Measurements from ENCODE around the gene PARP4.
"Not testable (repeated sequence)": the region's sequence is repeated elsewhere in the genome, so short reads cannot be mapped to it uniquely, and the experiment has no call there.

The PARP4 gene

DNA sequence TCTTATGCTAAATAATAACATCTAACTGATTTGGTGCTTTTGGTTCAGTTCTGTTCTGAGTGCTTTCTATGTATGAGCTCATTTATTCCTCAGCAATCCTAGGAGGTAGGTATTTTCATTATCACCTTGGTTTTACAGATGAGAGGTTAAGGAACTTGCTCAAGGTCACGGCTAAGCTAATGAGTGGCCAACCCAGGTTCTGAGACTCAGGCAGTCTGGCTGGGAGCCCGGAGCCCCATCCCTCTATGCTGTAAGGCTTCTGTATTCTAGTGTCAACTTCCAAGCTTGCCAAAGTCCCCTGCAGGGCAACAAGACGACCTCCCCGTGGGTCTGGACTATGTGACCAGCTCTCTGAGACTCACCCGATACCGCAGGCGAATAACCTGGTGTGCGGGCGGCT lies 60.5 kb downstream of the PARP4 start:
- no peak for DNase-seq (ENCODE audit: low spot score)

DNA sequence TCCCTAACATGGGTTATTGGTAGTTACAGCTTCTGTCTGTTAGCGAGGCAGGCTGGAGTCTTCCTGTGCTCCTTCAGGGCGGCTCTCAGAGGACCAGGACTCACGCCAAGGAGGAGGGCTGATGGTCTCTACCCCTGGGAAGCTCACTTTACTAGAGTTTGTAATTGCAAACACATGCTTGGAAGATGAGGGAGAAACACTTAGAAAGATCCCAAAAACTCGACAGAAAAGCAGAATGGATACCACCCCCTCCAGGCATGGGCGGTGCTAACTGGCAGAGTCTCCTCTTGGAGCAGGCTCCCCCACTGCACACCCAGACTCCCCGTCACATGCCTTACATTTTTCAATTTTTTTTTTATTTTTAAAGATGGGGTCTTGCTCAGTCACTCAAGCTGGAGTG lies 62.0 kb downstream of the PARP4 start:
- no peak for DNase-seq (ENCODE audit: low spot score)

DNA sequence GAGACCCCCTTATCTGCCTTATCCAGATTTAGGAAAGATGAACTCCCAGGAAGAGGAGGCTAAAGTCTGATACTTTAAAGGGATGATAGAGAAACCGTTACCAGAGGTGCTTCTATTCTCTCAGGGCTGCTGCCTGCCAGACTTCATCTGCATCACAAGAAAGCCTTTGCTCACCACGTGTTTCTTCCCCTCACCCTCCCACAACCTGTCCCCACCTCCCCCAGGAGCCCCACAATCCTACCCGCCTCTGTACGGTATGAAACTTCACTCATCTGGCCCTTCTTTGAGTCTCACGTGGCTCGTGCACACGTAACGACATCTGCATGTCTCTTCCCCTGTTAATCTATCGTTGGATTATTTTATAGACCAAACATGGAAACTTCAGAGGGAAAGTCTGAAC lies 67.7 kb downstream of the PARP4 start:
- DNase-seq (ENCODE audit: low spot score): not testable (repeated sequence)

DNA sequence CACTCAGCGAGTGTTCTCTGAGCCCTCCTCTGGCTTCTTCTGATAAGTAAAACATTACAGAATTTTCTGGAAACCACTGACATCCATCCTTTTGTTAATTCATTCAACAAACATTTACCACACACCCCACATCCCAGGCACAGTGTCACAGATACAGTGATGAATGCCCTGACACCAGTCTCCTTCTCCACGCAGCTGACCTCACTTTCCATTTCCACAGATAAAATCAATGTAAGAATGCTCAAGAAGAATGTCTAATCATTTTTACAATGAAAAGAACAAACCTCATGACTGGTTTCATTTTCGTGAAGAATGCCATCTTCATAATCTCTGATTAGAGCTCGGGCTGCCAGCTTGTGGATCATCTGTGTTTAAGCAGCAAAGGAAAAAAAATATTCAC lies 69.2 kb downstream of the PARP4 start:
- no peak for DNase-seq (ENCODE audit: low spot score)

DNA sequence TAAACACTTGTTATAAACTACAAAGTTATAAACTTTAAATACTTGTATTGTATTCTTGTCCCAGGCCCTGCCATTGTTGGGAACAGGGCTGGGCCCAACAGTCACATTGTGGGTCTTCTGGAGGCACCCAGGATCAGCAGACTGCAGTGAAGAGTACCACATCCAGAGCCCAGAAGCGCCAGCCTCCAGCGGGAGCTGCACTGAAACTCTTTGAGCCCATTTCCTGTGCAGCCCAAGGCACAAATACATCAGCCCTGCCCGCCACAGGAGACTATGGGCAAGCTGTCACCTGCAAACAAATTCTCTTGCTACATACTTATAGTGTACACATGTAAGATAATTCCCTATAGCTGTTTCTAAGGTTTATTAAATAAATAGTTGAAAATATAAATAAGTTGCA lies 86.5 kb downstream of the PARP4 start:
- not testable (repeated sequence) for DNase-seq (ENCODE audit: low spot score)

DNA sequence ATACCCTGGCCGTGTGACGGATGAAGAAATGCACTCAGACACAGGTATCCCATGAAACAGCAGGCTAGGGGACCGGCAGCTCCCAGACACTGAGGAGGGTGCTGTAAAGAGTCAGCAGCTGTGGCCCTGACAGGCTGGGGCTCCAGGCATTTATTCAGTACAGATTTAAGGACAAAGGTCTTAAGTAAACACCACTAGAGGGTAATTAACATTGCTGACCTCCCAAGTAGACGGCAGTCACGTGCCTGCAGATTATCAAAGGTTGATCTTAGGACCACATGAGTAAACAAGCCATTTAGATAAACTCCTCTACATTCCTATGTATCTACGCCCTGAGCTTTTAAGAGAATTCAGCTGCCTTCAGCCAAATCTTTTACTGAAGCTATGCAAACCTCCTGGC lies 92.9 kb downstream of the PARP4 start:
- DNase-seq (ENCODE audit: low spot score): not testable (repeated sequence)

DNA sequence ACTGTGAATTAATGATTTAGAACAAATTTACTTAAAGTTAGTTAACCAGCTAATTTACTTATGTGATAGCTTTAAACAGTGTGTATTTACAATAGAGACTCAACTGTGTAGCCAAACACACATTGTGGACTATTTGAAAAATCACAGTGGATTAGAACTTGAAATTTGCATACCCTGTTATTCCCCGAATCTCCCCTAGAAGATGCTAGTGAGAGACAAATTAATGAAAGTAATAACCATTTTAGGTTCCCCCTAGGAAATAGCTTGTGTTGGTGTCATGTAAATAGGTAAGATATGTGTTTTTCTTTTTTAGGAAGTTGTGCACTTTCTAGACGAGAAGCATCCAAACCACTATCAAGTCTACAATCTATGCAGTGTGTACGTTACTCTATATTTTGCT lies 104.7 kb downstream of the PARP4 start:
- DNase-seq (ENCODE audit: low spot score): no peak

DNA sequence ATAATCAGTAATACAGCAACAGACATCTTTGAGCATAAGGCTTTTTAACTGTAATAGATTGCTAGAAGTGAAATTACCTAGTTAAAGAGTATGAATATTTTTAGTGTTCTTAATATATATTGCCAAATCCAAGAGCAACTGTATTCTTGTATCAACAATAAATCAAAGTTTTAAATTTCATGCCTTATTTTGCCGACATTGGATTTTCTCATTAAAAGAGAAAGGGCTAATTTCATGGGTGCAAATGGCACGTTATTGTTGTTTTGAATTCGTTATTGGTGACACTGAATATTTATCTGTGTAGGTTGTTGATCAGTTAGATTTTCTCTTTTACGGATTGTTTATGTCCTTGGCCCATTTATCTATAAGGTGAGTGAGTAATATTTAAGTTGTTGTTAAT lies 106.1 kb downstream of the PARP4 start:
- no peak for DNase-seq (ENCODE audit: low spot score)

DNA sequence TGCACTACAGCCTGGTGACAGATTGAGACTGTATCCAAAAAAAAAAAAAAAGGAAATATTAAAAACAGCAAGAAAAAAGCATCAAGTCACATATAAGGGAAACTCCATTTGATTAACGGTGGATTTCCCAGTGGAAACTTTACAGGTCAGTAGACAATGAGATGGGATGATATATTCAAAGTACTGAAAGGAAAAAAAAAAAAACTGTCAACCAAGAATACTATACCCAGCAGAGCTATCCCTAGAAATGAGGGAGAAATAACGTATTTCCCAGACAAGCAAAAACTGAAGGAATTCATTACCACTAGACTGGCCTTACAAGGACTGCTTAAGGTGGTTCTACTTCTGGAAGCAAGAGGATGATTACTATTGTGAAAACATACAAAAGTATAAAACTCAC lies 115.8 kb downstream of the PARP4 start:
- DNase-seq (ENCODE audit: low spot score): no peak

DNA sequence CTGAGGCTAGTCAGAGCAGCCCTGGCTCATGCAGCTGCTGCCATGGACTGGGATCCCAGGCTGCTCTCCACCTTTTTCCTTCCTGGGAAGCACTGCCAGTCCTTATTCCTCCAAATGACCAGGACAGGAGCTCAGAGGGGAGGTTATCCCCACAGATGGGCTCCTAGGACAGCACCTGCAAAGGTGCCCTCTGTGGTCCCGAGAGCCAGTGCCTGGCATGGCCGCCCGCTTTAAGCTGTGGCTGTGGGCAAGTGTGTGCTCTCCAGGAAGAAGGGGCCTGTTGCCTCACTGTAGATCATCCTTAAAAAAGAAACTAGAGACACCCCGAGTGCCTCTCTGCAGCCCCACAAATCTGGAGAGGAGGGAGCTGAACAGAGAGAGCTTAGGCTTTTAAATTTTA lies 119.6 kb downstream of the PARP4 start:
- DNase-seq (ENCODE audit: low spot score): no peak

DNA sequence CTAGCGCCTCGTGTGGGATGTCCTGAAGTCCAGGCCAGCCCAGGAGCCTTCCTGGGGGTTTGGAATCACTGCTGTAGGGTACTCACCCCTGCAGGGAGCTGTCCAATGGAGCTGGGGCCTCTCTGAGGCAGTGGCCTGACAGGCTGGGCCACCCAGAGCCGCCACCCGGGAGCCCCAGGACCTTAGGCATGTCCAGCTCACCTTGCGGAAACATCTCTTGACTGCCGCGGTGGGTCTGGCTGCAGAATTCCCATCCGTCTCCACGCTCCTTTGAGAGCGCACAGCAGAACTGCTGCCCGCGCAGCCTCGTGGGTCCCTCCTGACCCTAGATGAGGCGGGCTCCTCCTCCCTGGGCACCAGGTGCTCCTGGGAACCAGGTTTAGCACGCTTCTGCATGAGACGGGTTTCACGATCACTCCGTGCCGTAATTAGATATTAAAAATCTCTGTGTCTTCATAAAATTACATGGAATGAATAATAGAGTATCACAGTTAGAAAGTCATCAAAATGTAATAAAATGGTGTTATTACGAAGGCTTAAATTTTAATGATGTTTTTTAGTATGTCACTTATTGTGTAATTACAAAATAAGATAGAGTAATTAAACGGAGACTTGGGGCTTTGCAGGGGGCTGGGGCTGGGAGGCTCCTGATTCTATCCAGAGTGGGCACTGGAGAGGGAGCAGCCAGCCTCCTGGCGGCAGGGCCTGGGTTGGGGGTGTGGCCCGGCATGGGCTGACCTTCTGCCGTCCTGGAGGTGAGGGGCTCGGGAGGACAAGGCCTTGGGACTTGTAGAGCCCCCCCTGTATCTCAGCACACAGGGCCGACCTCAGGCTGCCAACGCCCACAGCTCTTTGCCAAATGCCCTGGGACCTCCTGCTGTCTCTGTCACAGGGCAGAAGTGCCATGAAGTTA lies 120.6 kb downstream of the PARP4 start:
- not testable (repeated sequence) for DNase-seq (ENCODE audit: low spot score)

DNA sequence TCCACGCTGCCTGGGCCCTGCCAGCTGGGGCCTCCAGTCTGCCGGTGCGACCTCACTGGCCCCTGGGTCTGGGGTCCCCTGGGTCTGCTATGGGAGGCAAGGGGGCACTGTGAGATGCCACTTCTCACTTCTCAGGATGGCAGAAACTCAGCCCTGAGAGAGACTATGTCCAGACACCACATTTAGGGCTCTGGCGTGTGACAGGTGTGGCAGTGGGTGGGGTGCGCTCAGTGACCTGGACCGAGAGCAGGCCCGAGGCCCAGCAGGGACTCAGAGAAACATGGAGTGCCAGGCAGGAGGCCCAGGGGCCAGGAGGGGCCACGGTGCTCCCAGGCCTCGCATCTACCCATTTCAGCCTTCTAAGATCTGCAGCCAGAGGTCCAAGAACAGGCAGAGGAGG lies 121.8 kb downstream of the PARP4 start:
- not testable (repeated sequence) for DNase-seq (ENCODE audit: low spot score)

DNA sequence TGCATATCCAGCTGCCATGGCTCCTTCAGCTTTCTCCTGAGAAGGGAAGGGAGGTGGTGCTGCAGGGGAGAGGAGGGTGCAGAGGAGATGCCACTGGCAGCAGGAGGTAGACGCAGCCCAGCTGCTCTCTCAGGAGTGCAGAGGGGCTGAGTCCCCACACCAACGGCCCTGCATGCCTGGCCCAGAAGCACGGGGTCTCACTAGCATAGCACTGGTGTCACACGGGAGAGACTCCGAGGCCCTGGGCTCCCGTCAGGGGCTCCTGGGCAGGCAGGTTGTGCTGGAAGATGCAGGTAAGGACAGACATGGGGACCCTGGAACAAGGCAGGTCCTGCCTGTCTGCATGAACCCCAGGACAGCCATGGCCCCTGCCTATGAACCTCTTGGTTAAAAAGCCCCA lies 123.1 kb downstream of the PARP4 start:
- no peak for DNase-seq (ENCODE audit: low spot score)

DNA sequence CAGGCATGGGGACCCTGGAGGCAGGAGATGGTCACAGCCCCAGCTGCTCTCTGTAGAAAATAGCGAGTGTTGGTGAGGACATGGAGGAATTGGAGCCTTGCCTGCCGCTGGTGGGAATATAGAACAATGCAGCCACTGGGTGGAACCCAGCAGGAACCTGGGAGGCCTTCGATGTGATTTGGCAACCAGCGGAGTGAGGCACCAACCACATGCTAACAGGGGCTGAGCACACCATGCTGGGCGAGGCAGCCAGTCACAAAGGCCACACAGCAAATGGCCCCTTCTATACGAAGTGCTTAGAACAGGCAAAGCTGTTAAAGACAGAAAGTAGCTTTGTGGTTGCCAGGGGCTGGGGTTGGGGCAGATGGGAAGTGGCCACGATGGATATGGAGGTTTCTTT lies 123.8 kb downstream of the PARP4 start:
- DNase-seq (ENCODE audit: low spot score): not testable (repeated sequence)

DNA sequence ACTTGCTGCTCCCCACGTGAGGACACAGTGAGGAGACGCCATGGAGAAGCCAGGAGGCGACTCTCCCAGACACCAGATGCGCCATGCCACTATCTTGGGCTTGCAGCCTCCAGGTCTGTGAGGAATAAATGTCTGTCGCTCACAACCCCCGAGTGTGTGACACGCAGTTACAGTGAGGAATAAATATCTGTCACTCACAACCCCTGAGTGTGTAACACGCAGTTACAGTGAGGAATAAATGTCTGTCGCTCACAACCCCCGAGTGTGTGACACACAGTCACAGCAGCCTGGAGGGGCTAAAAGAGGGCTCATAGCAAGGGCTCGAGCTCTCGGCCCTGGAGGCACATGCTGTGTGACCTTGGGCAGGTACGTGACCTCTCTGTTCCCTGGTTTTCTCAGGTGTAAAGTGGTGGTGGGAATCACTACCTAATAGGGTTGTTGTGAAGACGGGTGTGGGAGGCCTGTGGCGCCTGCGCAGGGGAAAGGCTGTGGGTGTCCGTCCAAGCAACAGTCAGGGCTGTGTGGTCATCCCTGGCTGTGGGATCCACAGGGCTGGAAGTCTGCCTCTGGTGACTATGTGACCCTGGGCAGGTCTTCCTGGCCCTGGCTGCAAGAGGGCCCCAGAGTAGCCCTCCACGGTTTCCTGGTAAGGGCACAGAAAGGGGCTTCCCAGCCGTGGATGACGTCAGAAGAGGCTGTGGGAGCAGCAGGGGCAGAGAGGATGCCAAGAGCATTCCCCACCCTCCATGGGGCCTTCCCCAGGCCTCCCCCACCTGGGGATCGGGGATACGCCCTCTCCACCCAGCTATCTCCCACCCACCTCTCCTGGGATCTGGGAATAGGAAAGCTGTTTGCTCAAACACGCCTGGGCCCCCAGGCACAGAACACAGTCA lies 125.5 kb downstream of the PARP4 start:
- DNase-seq (ENCODE audit: low spot score): no peak

DNA sequence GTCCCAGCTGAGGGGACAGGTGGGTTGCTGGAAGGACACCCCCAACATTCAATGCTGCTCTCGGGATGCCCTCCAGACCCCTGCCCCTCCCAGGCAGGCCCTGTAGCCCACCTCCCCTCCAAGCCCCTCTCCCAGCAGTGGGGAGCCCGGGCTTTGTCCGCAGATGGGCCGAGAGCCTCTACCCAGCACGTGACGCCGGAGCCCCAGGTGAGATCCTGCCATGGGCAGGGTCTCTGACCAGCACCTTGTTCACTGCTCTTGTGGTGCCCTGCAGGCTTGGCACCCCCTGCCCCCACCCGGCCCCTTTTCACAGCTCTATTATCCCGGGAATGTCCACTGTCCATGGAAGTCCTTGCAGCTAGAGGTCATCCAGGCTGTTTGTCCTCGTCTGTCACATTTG lies 126.7 kb downstream of the PARP4 start:
- DNase-seq (ENCODE audit: low spot score): no peak

DNA sequence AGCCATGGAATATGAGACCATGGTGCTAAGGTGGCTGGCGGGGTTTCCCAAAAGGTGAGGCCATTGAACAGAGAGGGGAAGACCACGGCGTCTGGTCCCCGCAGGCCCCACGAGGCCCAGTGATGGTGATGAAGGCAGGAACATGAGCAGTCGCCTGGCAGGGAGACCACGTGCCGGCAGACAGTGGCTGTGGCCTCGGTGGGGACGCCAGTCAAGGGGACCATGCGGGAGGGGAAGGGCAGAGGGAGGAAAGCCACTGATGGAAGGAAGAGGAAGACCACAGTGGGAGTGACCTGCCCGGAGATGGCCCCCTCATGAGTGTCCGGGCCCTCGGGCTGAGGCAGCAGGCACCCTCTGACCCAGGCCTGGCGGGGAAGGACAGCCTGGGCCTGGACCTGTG lies 127.6 kb downstream of the PARP4 start:
- not testable (repeated sequence) for DNase-seq (ENCODE audit: low spot score)

DNA sequence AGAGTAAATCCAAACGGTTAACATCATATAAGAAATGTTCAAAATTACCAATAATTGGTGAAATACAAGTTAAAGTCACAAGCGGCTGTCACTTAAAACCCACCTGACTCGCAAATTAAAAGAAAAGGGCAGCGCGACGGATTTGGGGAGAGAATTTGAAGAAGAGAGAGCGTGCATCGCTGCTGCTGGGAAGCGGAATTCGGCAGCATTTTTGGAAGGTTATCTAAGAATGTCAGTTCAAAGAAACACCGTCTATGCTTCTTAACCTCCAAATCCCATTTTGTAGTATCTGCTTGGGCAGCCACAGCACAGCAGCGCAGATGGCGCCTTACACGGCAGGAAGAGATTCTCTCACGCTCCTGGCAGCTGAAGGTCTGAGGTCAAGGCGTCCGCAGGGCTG lies 128.5 kb downstream of the PARP4 start:
- not testable (repeated sequence) for DNase-seq (ENCODE audit: low spot score)

DNA sequence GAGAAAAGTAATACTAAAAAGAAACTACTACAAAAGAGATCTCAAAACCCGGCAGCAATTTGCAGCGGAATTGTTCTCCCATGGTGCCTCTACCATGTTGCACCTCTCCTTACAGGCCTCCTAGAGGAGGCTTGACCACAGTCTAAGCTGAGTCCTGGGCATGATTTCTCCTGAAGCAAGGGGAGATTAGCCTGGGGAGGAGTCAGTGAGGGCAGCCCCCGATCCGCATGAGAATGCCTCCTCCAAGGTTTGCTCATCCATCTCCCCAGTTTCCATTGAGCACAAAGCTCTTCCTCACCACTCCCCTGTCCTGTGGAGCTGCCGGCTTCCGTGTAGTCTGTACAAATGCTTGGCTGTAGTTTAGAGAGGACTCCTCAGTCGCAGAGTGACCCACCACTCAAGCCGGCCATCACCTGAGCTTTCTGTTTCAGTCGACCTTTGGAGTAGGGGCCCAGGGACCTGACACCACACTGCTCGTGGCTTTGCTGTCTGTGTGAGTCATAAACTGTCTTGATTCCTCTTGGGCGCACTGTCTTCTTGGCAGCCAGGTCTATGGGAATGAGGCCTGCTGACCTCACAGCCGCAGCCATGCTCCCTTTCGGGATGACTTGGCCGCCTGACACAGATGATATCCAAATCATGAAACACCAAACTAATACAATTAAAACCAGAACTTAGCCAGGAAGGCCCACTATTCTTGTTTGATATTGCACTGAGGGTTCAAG lies 130.9 kb downstream of the PARP4 start:
- no peak for DNase-seq (ENCODE audit: low spot score)

DNA sequence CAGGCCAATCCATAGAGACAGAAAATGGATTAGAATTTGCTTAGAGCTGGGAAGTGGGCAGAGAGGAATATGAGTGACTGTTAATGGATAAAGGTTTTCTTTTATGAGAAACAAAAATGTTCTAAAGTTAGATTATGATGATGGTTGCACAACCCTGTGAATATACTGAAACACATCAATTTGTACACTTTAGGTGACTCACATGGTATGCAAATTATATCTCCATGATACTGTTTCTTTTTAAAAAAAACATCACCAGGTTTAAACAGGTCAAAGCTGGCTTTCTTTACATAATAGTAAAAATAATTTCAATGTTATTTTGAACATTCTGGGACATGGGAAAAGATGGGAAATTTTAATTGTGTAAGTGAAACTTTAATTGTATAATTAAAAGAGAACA lies 131.7 kb downstream of the PARP4 start:
- DNase-seq (ENCODE audit: low spot score): not testable (repeated sequence)

DNA sequence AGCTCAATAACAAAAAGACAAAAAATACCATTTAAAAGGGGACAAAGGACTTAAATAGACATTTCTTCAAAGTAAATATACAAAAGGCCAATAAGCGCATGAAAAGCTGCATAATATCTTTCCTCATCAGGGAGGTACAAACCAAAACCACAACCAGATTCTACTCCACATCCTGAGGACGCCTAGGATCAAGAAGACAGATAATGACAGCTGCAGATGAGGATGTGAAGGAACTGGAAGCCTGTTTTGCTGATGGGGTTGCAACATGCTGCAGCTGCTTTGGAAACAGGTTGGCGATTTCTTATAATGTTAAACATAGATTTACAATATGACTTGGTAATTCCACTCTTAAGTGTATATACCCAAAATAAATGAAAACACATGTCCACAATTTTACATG lies 132.4 kb downstream of the PARP4 start:
- DNase-seq (ENCODE audit: low spot score): not testable (repeated sequence)

DNA sequence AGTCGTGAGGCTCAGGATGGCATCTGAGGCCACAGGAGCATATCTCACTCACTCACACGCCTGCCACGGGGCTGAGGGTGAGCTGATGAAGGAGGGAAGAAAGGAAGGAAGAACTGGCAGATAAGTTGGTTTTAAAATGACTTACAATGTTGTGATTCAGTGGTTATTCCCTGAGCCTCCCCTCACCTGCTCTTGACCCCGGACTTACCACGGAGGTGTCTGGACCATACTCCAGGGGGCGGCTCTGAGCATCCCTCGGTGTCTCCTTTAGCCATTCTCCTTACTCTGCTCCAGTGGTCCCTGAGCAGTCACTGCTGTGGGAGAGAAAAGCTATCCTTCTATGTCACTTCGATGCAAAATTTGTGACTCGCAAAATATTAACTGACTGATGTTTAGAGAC lies 141.3 kb downstream of the PARP4 start:
- DNase-seq (ENCODE audit: low spot score): not testable (repeated sequence)
